GM23248 (cell line): Measurements from ENCODE around the gene TAF12.
"Not testable (repeated sequence)": the region's sequence is repeated elsewhere in the genome, so short reads cannot be mapped to it uniquely, and the experiment has no call there.

Experiments used
- EZH2 ChIP-seq: fragments of 200-600 bp; sonication (generic); IDR thresholded peaks from 2 replicates; pipeline ENCODE4 v1.6.1; 2018; ENCODE audit warnings: antibody characterized with exemption, mild to moderate bottlenecking; ENCODE audit not compliant: insufficient read depth, poor library complexity, severe bottlenecking
- EZH2phosphoT487 ChIP-seq: fragments of 200-600 bp; sonication (generic); IDR thresholded peaks from 2 replicates; pipeline ENCODE4 v1.6.1; 2018; ENCODE audit warnings: antibody characterized with exemption, moderate library complexity, mild to moderate bottlenecking, low read depth; ENCODE audit not compliant: insufficient read depth

GRCh38 chr1:28596276-28596675, 46.6 kb downstream of the TAF12 start:
- not testable (repeated sequence) for TF ChIP-seq EZH2, EZH2phosphoT487
